HepG2 (cell line): ENCODE measurements around the gene OR5B21. TPM values are rescaled to one million over a fixed set of nuclear protein-coding genes. Genes with fewer than 3 reads are reported as not detected.

Experiments used
- ATAC-seq: fragments of 200-7000 bp; cut with Tn5 transposase; 3 replicates; pipeline ENCODE4 v1.9.1; 2020; ENCODE audit warnings: mild to moderate bottlenecking, moderate library complexity
- BruUV-seq: library from RNA; stranded (reverse); fragments of 400-500 nt; replicated peaks from 2 replicates; lab custom pipeline; 2021; lab: Mats Ljungman, UMichigan
- CTCF ChIA-PET: fragments of 300-600 bp; formaldehyde crosslinking; extraction: SDS; loops from one replicate; lab custom pipeline; 2021; ENCODE audit warnings: low total read pairs, inconsistent platforms, low intra/inter-chr PET ratio; lab: Yijun Ruan, JAX
- POLR2A ChIA-PET: fragments of 350-600 bp; sonication (Branson Sonifier 250); formaldehyde crosslinking; loops from one replicate; lab custom pipeline; 2020; ENCODE audit warnings: antibody characterized with exemption, inconsistent platforms; lab: Yijun Ruan, JAX
- DNase-seq: peaks from one replicate; pipeline ENCODE4 v3.0.0-alpha.2; 2015; ENCODE audit warnings: low spot score
- FAIRE-seq: peaks from 3 replicates; lab custom pipeline; 2011; peaks lifted over from hg19 to GRCh38; lab: Jason Lieb, UNC
- H2AFZ ChIP-seq: one replicate; pipeline ENCODE4 v1.6.1; 2011; ENCODE audit warnings: low read length, inconsistent platforms
- H3K27ac ChIP-seq: fragments of 300-600 bp; 3 replicates; pipeline ENCODE4 v1.8.0; 2011; ENCODE audit warnings: mixed run types, mild to moderate bottlenecking, mixed read lengths, low read length, inconsistent platforms; ENCODE audit not compliant: insufficient read depth; ENCODE audit errors: extremely low read length
- H3K27me3 ChIP-seq, 2 experiments: fragments of 200-600 bp in 1 of 2; 2 replicates in 1 of 2; 3 replicates in 1 of 2; pipeline versions ENCODE4 v1.6.0 to v1.8.0; 2011; ENCODE audit warnings: low read length in 2 of 2, mild to moderate bottlenecking in 2 of 2, moderate library complexity in 2 of 2, inconsistent platforms in 1 of 2; ENCODE audit not compliant: insufficient read depth in 2 of 2, control insufficient read depth in 1 of 2
- H3K36me3 ChIP-seq, 2 experiments: fragments of 200-600 bp in 1 of 2; replicated peaks in 1 of 2; 2 replicates in 1 of 2; 3 replicates in 1 of 2; pipeline versions ENCODE4 v1.5.1 to v1.8.0; 2011; ENCODE audit warnings: low read length in 2 of 2, inconsistent platforms in 1 of 2; ENCODE audit not compliant: insufficient read depth in 2 of 2, control insufficient read depth in 1 of 2
- H3K4me1 ChIP-seq: 2 replicates; pipeline ENCODE4 v1.5.1; 2012; ENCODE audit warnings: low read length, inconsistent platforms; ENCODE audit not compliant: insufficient read depth
- H3K4me2 ChIP-seq: 2 replicates; pipeline ENCODE4 v1.6.0; 2011; ENCODE audit warnings: low read depth, low read length, inconsistent platforms
- H3K4me3 ChIP-seq, 3 experiments: fragments of 200-600 bp in 1 of 3; sonication (generic), shearing (Covaris generic) in 1 of 3; replicated peaks in 1 of 3; 2 replicates each; pipeline ENCODE4 v1.5.1; 2011 to 2016; ENCODE audit warnings: low read length in 3 of 3, inconsistent platforms in 2 of 3, low read depth in 2 of 3, mild to moderate bottlenecking in 2 of 3, control low read depth in 1 of 3, mixed read lengths in 1 of 3; ENCODE audit not compliant: insufficient read depth in 1 of 3
- H3K79me2 ChIP-seq: one replicate; pipeline ENCODE4 v1.6.1; 2011; ENCODE audit warnings: low read length, inconsistent platforms; ENCODE audit not compliant: insufficient read depth
- H3K9ac ChIP-seq: 2 replicates; pipeline ENCODE4 v1.6.0; 2011; ENCODE audit warnings: mild to moderate bottlenecking, low read depth, low read length, inconsistent platforms; ENCODE audit not compliant: insufficient read depth
- H3K9me3 ChIP-seq: 2 replicates; pipeline ENCODE4 v1.5.1; 2012; ENCODE audit warnings: mild to moderate bottlenecking, low read length
- H4K20me1 ChIP-seq: 2 replicates; pipeline ENCODE4 v1.6.0; 2011; ENCODE audit warnings: inconsistent platforms, mild to moderate bottlenecking, low read length, moderate library complexity; ENCODE audit not compliant: insufficient read depth
- CSRNP2 ChIP-seq: sonication (generic); formaldehyde crosslinking; conservative IDR thresholded peaks from 2 replicates; pipeline ENCODE4 v1.8.0; 2022; ENCODE audit warnings: low read depth, missing genetic modification reagents
- CTCF ChIP-seq: sonication (generic); formaldehyde crosslinking; IDR thresholded peaks from 2 replicates; pipeline ENCODE4 v1.5.0; 2020; ENCODE audit warnings: mild to moderate bottlenecking, missing genetic modification reagents, moderate library complexity
- EED ChIP-seq: sonication (generic); formaldehyde crosslinking; IDR thresholded peaks from 2 replicates; pipeline ENCODE4 v1.5.0; 2020; ENCODE audit warnings: mild to moderate bottlenecking, missing genetic modification reagents
- MYPOP ChIP-seq: sonication (generic); formaldehyde crosslinking; IDR thresholded peaks from 2 replicates; pipeline ENCODE4 v1.8.1; 2023; ENCODE audit warnings: mild to moderate bottlenecking, moderate library complexity, missing genetic modification reagents
- NFE2 ChIP-seq: sonication (generic); formaldehyde crosslinking; IDR thresholded peaks from 2 replicates; pipeline ENCODE4 v1.4.0; 2020; ENCODE audit warnings: missing genetic modification reagents
- SMC3 ChIP-seq: IDR thresholded peaks from 2 replicates; pipeline ENCODE4 v1.6.1; 2011; ENCODE audit warnings: low read length, improper control_type of control experiment
- STAG1 ChIP-seq: sonication (generic); formaldehyde crosslinking; IDR thresholded peaks from 2 replicates; pipeline ENCODE4 v1.4.0; 2020; ENCODE audit warnings: missing genetic modification reagents
- STAT6 ChIP-seq: sonication (generic); formaldehyde crosslinking; IDR thresholded peaks from 2 replicates; pipeline ENCODE4 v1.4.0; 2020; ENCODE audit warnings: missing genetic modification reagents, mild to moderate bottlenecking, borderline replicate concordance
- XRCC5 ChIP-seq: fragments of 200-400 bp; formaldehyde crosslinking; optimal IDR thresholded peaks from 2 replicates; pipeline ENCODE3; 2017; ENCODE audit warnings: mild to moderate bottlenecking, low read length
- ZKSCAN1 ChIP-seq: fragments of 150-350 bp; IDR thresholded peaks from 2 replicates; pipeline ENCODE4 v1.6.1; 2014; ENCODE audit warnings: low read length
- ZMYM4 ChIP-seq: sonication (generic); formaldehyde crosslinking; IDR thresholded peaks from 2 replicates; pipeline ENCODE4 v1.8.1; 2023; ENCODE audit warnings: mild to moderate bottlenecking, missing genetic modification reagents
- ZNF451 ChIP-seq: sonication (generic); formaldehyde crosslinking; IDR thresholded peaks from 2 replicates; pipeline ENCODE4 v1.5.0; 2020; ENCODE audit warnings: mild to moderate bottlenecking, missing genetic modification reagents
- ZNF512 ChIP-seq: sonication (generic); formaldehyde crosslinking; IDR thresholded peaks from 2 replicates; pipeline ENCODE4 v1.4.0; 2020; ENCODE audit warnings: mild to moderate bottlenecking, missing genetic modification reagents
- ZNF660 ChIP-seq: sonication (generic); formaldehyde crosslinking; IDR thresholded peaks from 2 replicates; pipeline ENCODE4 v1.5.1; 2020; ENCODE audit warnings: mild to moderate bottlenecking, low read depth, missing genetic modification reagents, borderline replicate concordance
- WGBS: methylation state at CpG from one replicate; pipeline ENCODE4 v1.1.6; 2017; ENCODE audit warnings: low lambda C conversion rate; 5-methylcytosine and 5-hydroxymethylcytosine counted together
- in situ Hi-C: cut with HindIII; loops from 2 replicates; pipeline ENCODE4 v1.10.0; 2017; ENCODE audit warnings: low pct_unique_long_range_greater_than_20kb; ENCODE audit not compliant: extremely low pct_ligation_motif_present
- intact Hi-C: fragments of 100-400 bp; cut with micrococcal nuclease; formaldehyde crosslinking; loops from one replicate; pipeline ENCODE4 v1.10.0; 2022; ENCODE audit not compliant: unreplicated experiment
- polyA plus RNA-seq, 8 experiments: library from polyadenylated mRNA; depleted of rRNA in 3 of 8; stranded (reverse) in 7 of 8; unstranded in 1 of 8; fragments of >200 nt; fragmentation: Illumina TruSeq in 4 of 8; extraction: Trizol in 4 of 8; gene quantifications; 2 replicates each; pipeline versions ENCODE4 v1.2.1 to v1.2.3, GENCODE V29; 2011 to 2016; ENCODE audit warnings: low read depth in 4 of 8, missing spikeins in 1 of 8, mixed read lengths in 1 of 8; ENCODE audit not compliant: insufficient read depth in 1 of 8
- total RNA-seq, 5 experiments: library from RNA; depleted of rRNA; stranded (reverse); fragments of >200 nt; fragmentation: Illumina TruSeq; extraction: Trizol; gene quantifications; 2 replicates each; pipeline ENCODE4 v1.2.3, GENCODE V29; 2016; ENCODE audit warnings: low read depth in 1 of 5

Gene OR5B21
- total and polyA plus RNA-seq, 2 of the 13 experiments (the other 11 are each of a cell fraction or from before 2014, with no cell fraction given): not detected

- no peak overlapping the region for H3K9ac ChIP-seq
- FAIRE-seq (peak; percentile 76), DNase-seq (peak; percentile 68), ATAC-seq (peak; percentile 99)
- peaks cover 6% of the 10 kb centered on the region for H3K4me1 ChIP-seq
- intact Hi-C loops (loop anchor here (2.0 to 5.0 kb wide), 2 partner anchors 532 to 1180 kb away; no protein-coding TSS in a partner anchor), in situ Hi-C loops (loop anchor here (25.0 kb wide), 4 partner anchors 112 to 862 kb away; partner anchors contain the start of genes CLP1, OR5B3 and ZDHHC5)
- H3K9me3 ChIP-seq: no peaks in the 10 kb centered on the region
- H3K27me3 ChIP-seq: 0 out of 5 replicates have a peak, but pooled peaks cover 0 to 4% of the 10 kb centered on the region in 2 experiments
- CTCF ChIA-PET: no interaction called here
- no TSS peak for BruUV-seq
- H4K20me1 ChIP-seq: no peaks in the 10 kb centered on the region
- H3K79me2 ChIP-seq: no peaks in the 10 kb centered on the region
- POLR2A ChIA-PET: no interaction called here
- H2AFZ ChIP-seq: no peak overlapping the region
- 23% methylated on average over 6 of the region's 7 CpGs for WGBS
- H3K4me3 ChIP-seq: no peak overlapping the region; a peak in 1 of 6 replicates
- H3K4me2 ChIP-seq: peak overlapping the region; percentile 48
- H3K36me3 ChIP-seq: no peaks in the 10 kb centered on the region
- no peak overlapping the region for H3K27ac ChIP-seq
- TF ChIP-seq EED (CRISPR knock-in tag) (no peak), MYPOP (CRISPR knock-in tag) (peak; percentile 33; the same call in 1 of the 2 replicates), SMC3 (peak; percentile 42; the same call in 1 of the 2 replicates), STAT6 (CRISPR knock-in tag) (no peak), STAG1 (peak; percentile 77), NFE2 (no peak), ZKSCAN1 (no peak), ZNF660 (CRISPR knock-in tag) (no peak), CTCF (CRISPR knock-in tag) (peak; percentile 70), CSRNP2 (CRISPR knock-in tag) (no peak), ZNF451 (no peak), XRCC5 (peak; percentile 52), ZNF512 (CRISPR knock-in tag) (no peak), ZMYM4 (0 out of 2 replicates have a peak, but pooled peaks have one; percentile 30)
Measured at GRCh38 chr11:58524232-58525036, 16.5 kb upstream of the OR5B21 start.
